ENCODE measurements around the gene HOXC6.
"Not testable (repeated sequence)": the region's sequence is repeated elsewhere in the genome, so short reads cannot be mapped to it uniquely, and the experiment has no call there.

HOXC6 gene

DNA sequence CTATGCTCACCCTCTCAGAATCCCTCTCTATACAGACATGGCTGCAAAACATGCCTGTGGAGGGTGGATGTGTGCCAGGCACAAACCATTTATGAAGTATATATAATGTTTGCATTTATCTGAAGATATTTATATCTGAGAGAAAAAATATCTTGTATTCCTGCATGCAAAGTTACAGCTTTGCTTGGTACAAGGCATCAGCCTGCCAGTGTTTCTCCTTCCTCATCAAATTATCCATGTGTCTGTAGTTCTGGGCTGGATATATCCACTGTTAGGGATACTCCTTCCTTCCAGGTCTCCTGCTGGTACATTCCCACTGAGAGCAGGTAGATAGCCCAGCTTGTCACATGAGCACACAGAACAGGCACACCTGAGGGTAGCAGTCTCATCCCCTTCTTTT, 37.4 kb downstream of the HOXC6 start:
- no peak overlapping the region for H3K9ac ChIP-seq (ENCODE audit: low read length)
- H3K27me3 ChIP-seq (replicated peaks; ENCODE audit: control insufficient read depth, insufficient read depth, low read length), result no peaks in the 10 kb centered on the region
- H3K4me1 ChIP-seq (ENCODE audit: control insufficient read depth, insufficient read depth, low read length), result peaks cover 11% of the 10 kb centered on the region
- no peaks in the 10 kb centered on the region for H3K36me3 ChIP-seq (ENCODE audit: control insufficient read depth, insufficient read depth, low read length, severe bottlenecking)
- DNase-seq (ENCODE audit: low read depth), result no peak
- no peak overlapping the region for H3K4me3 ChIP-seq (ENCODE audit: low read length)
- H3K9me3 ChIP-seq (ENCODE audit: control insufficient read depth, low read length), result no peaks in the 10 kb centered on the region

DNA sequence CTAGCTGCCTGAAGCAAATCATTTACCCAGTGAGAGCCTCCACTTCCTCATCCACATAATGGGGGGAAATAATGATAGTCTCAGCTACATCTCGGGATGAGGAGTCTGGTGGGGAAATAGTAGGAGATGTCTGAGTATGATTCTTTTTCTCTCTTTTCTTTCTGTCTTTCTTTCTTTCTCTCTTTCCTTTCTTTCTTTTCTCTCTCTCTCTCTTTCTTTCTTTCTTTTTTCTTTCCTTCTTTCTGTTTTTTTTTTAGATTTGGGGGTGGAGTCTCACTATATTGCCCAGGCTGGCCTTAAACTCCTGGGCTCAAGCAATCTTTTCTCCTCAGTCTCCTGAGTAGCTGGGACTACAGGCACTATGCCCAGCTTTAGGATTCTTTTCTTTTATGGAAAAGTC, 38.2 kb downstream of the HOXC6 start:
- no peak for DNase-seq (ENCODE audit: low read depth)
- Histone ChIP-seq H3K4me1 (ENCODE audit: control insufficient read depth, insufficient read depth, low read length) (peaks cover 11% of the 10 kb centered on the region), H3K4me3 (ENCODE audit: low read length) (no peak overlapping the region), H3K9ac (ENCODE audit: low read length) (no peak overlapping the region), H3K27me3 (replicated peaks; ENCODE audit: control insufficient read depth, insufficient read depth, low read length) (no peaks in the 10 kb centered on the region), H3K36me3 (ENCODE audit: control insufficient read depth, insufficient read depth, low read length, severe bottlenecking) (no peaks in the 10 kb centered on the region), H3K9me3 (ENCODE audit: control insufficient read depth, low read length) (no peaks in the 10 kb centered on the region)

DNA sequence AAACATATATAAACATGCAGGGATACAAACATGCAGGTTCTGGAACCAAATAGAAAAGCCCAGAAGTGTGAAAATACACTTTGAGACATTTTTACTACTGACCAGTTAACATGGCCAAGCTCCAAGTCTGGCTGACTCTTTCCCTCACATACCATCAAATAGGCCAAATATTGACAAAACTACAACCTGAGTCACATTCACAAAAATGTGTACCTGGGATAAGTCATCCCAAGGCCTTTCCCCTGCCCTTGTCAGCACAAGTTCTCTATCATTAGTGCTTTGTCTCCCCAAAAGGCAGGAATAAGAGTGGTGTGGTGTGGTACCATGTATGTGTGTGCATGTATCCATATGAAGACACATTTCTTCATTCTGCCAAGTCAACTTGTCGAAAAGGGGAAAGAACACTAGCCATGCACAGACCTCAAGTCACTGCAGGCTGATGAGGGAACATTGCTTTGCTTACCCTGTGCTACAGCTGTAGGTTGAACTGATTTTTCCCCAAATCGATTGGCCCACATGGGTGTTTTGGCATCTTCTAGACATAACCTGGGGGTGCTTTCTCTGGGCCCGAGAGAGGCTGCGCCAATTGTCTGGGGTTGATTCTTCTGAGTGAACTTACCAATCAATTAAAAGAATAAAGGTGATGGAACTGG, 40.3 kb downstream of the HOXC6 start:
- Histone ChIP-seq H3K9me3 (ENCODE audit: control insufficient read depth, low read length) (no peaks in the 10 kb centered on the region), H3K27me3 (replicated peaks; ENCODE audit: control insufficient read depth, insufficient read depth, low read length) (no peaks in the 10 kb centered on the region), H3K36me3 (ENCODE audit: control insufficient read depth, insufficient read depth, low read length, severe bottlenecking) (no peaks in the 10 kb centered on the region), H3K9ac (ENCODE audit: low read length) (no peak overlapping the region), H3K4me1 (ENCODE audit: control insufficient read depth, insufficient read depth, low read length) (peaks cover 15% of the 10 kb centered on the region), H3K4me3 (ENCODE audit: low read length) (no peak overlapping the region)
- DNase-seq (ENCODE audit: low read depth), result no peak

DNA sequence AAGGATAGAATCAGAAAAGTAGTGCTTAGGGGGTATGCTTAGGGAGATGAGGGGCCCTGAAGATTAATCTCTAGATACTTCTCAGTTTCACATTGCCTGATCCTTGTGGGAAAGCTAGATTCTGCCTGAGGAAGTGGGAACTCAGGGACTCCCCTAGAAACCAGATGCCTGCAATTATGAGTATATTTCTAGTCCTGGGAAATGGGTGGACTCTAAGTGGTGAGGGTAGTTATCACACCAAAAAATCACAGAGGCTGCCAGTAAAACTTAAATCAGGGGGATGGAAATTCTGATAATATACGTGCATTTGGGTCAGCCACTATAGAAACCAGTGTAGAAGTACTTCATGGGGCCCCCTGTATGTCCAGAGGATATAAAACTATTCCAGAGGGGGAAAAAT, 43.7 kb downstream of the HOXC6 start:
- H3K9me3 ChIP-seq (ENCODE audit: control insufficient read depth, low read length), result no peaks in the 10 kb centered on the region
- no peak overlapping the region for H3K4me3 ChIP-seq (ENCODE audit: low read length)
- peaks cover 15% of the 10 kb centered on the region for H3K4me1 ChIP-seq (ENCODE audit: control insufficient read depth, insufficient read depth, low read length)
- no peaks in the 10 kb centered on the region for H3K27me3 ChIP-seq (replicated peaks; ENCODE audit: control insufficient read depth, insufficient read depth, low read length)
- no peak for DNase-seq (ENCODE audit: low read depth)
- no peak overlapping the region for H3K9ac ChIP-seq (ENCODE audit: low read length)
- no peaks in the 10 kb centered on the region for H3K36me3 ChIP-seq (ENCODE audit: control insufficient read depth, insufficient read depth, low read length, severe bottlenecking)

DNA sequence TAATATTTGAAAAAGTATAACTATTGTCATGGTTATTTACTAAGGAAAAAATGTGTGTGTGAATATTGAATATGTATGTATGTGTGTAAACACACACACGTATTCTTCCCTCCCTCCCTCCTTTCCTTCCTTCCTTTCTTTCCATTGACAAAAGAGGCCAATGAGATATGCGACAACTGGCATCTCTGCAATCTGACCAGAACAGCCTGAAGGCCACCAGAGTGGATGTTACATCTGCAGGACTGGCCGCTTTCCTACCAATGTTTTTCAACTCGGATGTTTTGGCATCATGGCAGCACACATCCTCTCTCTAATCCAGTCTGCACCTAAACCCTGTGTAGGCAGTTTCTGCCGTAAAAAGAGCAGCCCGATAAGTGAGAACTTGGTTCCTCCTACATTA, 46.1 kb downstream of the HOXC6 start:
- H3K36me3 ChIP-seq (ENCODE audit: control insufficient read depth, insufficient read depth, low read length, severe bottlenecking), result no peaks in the 10 kb centered on the region
- H3K27me3 ChIP-seq (replicated peaks; ENCODE audit: control insufficient read depth, insufficient read depth, low read length), result no peaks in the 10 kb centered on the region
- H3K9ac ChIP-seq (ENCODE audit: low read length), result no peak overlapping the region
- no peak for DNase-seq (ENCODE audit: low read depth)
- no peak overlapping the region for H3K4me3 ChIP-seq (ENCODE audit: low read length)
- H3K9me3 ChIP-seq (ENCODE audit: control insufficient read depth, low read length), result no peaks in the 10 kb centered on the region
- peaks cover 7% of the 10 kb centered on the region for H3K4me1 ChIP-seq (ENCODE audit: control insufficient read depth, insufficient read depth, low read length)

DNA sequence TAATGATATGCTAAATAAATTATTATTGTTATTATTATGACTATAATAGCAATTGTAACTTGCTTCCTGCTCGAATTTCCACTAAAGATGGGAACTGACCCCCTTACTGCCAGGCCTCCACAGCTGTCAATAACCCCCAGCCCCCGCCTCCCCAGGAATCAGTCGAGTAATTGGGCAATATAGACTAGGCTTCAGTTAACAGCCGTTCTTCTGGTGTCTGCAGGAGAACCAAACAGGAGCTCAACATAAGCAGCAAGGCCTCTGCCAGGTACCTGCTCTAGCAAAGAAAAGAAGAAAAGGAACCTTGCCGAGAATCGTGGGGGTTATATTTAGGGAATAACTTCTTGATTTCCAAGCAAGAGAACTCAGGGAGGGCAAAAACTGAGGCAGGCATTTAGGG, 47.2 kb downstream of the HOXC6 start:
- no peaks in the 10 kb centered on the region for H3K36me3 ChIP-seq (ENCODE audit: control insufficient read depth, insufficient read depth, low read length, severe bottlenecking)
- no peak overlapping the region for H3K9ac ChIP-seq (ENCODE audit: low read length)
- no peaks in the 10 kb centered on the region for H3K9me3 ChIP-seq (ENCODE audit: control insufficient read depth, low read length)
- H3K4me3 ChIP-seq (ENCODE audit: low read length), result no peak overlapping the region
- H3K27me3 ChIP-seq (replicated peaks; ENCODE audit: control insufficient read depth, insufficient read depth, low read length), result no peaks in the 10 kb centered on the region
- no peak for DNase-seq (ENCODE audit: low read depth)
- peaks cover 7% of the 10 kb centered on the region for H3K4me1 ChIP-seq (ENCODE audit: control insufficient read depth, insufficient read depth, low read length)

DNA sequence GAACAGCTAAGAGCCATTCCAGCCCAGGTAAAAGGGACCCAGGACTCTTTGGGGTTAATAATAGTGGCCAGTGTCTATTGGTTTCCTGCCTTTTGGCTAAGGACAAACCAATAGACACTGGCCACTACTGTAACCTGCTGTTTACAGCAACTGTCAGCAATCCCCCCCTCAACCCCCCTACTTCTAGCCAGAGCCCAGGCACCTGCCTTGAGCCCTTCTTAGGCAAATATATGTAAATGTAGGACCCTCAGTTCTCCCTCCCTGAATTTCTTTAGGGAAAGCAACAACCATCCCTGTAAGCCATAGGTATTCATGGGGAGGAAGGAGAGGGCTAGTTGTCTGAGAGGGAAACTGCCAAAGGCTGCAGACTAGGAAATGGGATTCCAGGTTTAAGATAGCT, 47.7 kb downstream of the HOXC6 start:
- Histone ChIP-seq H3K9me3 (ENCODE audit: control insufficient read depth, low read length) (no peaks in the 10 kb centered on the region), H3K36me3 (ENCODE audit: control insufficient read depth, insufficient read depth, low read length, severe bottlenecking) (no peaks in the 10 kb centered on the region), H3K27me3 (replicated peaks; ENCODE audit: control insufficient read depth, insufficient read depth, low read length) (no peaks in the 10 kb centered on the region), H3K4me1 (ENCODE audit: control insufficient read depth, insufficient read depth, low read length) (peaks cover 7% of the 10 kb centered on the region), H3K4me3 (ENCODE audit: low read length) (no peak overlapping the region), H3K9ac (ENCODE audit: low read length) (no peak overlapping the region)
- no peak for DNase-seq (ENCODE audit: low read depth)

DNA sequence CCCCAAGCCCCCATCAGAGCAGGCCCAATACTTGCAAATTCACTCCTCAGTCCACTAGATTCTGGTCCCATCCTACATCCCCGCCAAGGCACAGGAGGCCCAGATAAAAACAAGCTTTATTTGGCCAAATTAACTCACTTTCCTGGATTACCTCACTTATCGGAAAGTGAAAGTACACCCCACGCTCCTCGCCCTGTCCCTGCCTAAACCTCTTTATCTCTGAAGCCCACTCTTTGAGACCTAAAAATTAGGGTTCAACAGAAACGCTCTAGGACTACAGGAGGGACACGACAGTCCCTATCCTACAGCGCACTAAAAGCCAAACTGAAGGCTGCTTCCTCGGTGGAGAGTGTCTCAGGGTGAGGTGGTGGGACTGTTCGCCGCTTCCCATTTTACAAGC, 49.6 kb downstream of the HOXC6 start:
- Histone ChIP-seq H3K4me3 (ENCODE audit: low read length) (peak overlapping the region; percentile 69), H3K9ac (ENCODE audit: low read length) (peak overlapping the region; percentile 78)
- H3K36me3 ChIP-seq (ENCODE audit: control insufficient read depth, insufficient read depth, low read length, severe bottlenecking); DNase-seq (ENCODE audit: low read depth); H3K4me1 ChIP-seq (ENCODE audit: control insufficient read depth, insufficient read depth, low read length); H3K27me3 ChIP-seq (replicated peaks; ENCODE audit: control insufficient read depth, insufficient read depth, low read length); H3K9me3 ChIP-seq (ENCODE audit: control insufficient read depth, low read length): not testable (repeated sequence)

DNA sequence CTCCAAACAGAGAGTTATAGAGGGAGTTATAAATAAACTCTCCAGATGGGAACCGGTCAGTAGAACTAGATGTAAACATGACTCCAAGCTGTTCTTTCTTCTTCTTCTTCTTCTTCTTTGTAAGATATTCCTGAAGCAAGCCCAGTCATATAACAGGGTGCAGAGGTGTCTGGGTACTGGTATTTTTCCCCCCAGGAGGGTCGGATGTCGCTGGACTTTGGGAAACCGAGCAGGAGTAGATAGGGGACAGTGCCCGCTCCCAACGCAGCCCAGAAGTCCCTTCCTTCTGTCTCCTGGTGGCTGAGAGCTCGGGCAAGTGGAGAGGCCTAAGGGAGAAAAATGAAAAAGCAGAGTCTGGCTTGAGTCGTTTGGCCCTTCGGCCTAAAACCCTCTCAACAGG, 50.9 kb downstream of the HOXC6 start:
- not testable (repeated sequence) for H3K27me3 ChIP-seq (replicated peaks; ENCODE audit: control insufficient read depth, insufficient read depth, low read length); DNase-seq (ENCODE audit: low read depth)

More for the DNA sequence above, 50.9 kb downstream of the HOXC6 start:
- peak overlapping the region; percentile 66 for H3K4me3 ChIP-seq (ENCODE audit: low read length)
- H3K36me3 ChIP-seq (ENCODE audit: control insufficient read depth, insufficient read depth, low read length, severe bottlenecking); H3K9me3 ChIP-seq (ENCODE audit: control insufficient read depth, low read length); H3K4me1 ChIP-seq (ENCODE audit: control insufficient read depth, insufficient read depth, low read length): not testable (repeated sequence)
- H3K9ac ChIP-seq (ENCODE audit: low read length), result peak overlapping the region; percentile 81
